ENCODE measurements around the gene KRT27. TPM values are rescaled to one million over a fixed set of nuclear protein-coding genes. Genes with fewer than 3 reads are reported as not detected.
A peak's percentile ranks its signal among the peaks of the same experiment; 100 is the strongest.

The KRT27 gene
- total RNA-seq, 2 experiments from 2014 or later = not detected

GRCh38 chr17:40801157-40801556 lies 18.8 kb upstream of the KRT27 start:
- no peak for DNase-seq
- Mint-ChIP-seq H3K9me3 (no peaks in the 10 kb centered on the region), H3K27me3 (ENCODE audit: low read depth) (peaks cover 20% of the 10 kb centered on the region), H3K27ac (no peak overlapping the region), H3K36me3 (ENCODE audit: low read depth) (no peaks in the 10 kb centered on the region), H3K4me1 (ENCODE audit: low read depth) (no peaks in the 10 kb centered on the region), H3K4me3 (no peak overlapping the region)
- CTCF ChIA-PET = interaction anchor here (1.7 kb wide), 1 partner anchor 862 kb away, joined by 7 read pairs; no protein-coding TSS in a partner anchor
- intact Hi-C loops (cut with micrococcal nuclease) = loop anchor here (5.0 kb wide), 3 partner anchors 51 to 846 kb away; no protein-coding TSS in a partner anchor

GRCh38 chr17:40800381-40800780 lies 18.0 kb upstream of the KRT27 start:
- peaks cover 18% of the 10 kb centered on the region for H3K27me3 Mint-ChIP-seq (ENCODE audit: low read depth)
- H3K27ac Mint-ChIP-seq = no peak overlapping the region
- intact Hi-C loops (cut with micrococcal nuclease) = loop anchor here (5.0 kb wide), 3 partner anchors 52 to 847 kb away; no protein-coding TSS in a partner anchor
- CTCF ChIA-PET = no interaction called here
- H3K36me3 Mint-ChIP-seq (ENCODE audit: low read depth) = no peaks in the 10 kb centered on the region
- no peaks in the 10 kb centered on the region for H3K4me1 Mint-ChIP-seq (ENCODE audit: low read depth)
- no peaks in the 10 kb centered on the region for H3K9me3 Mint-ChIP-seq
- H3K4me3 Mint-ChIP-seq = no peak overlapping the region
- DNase-seq = no peak

GRCh38 chr17:40799859-40800258 lies 17.5 kb upstream of the KRT27 start, which contains the start of gene KRT28:
Gene KRT28, minus strand, starts transcription at chr17:40799959. Its CDS starts 66 bp downstream, at chr17:40799893.
- DNase-seq = no peak

GRCh38 chr17:40796846-40797245 lies 14.5 kb upstream of the KRT27 start:
- Mint-ChIP-seq H3K27ac (no peak overlapping the region), H3K36me3 (ENCODE audit: low read depth) (no peaks in the 10 kb centered on the region), H3K27me3 (ENCODE audit: low read depth) (peaks cover 16% of the 10 kb centered on the region), H3K4me1 (ENCODE audit: low read depth) (no peaks in the 10 kb centered on the region), H3K4me3 (no peak overlapping the region), H3K9me3 (no peaks in the 10 kb centered on the region)
- CTCF ChIA-PET = no interaction called here
- DNase-seq = no peak
- intact Hi-C loops (cut with micrococcal nuclease) = no loop called here

More at GRCh38 chr17:40799859-40800258, 17.5 kb upstream of the KRT27 start, which contains the start of gene KRT28:
- intact Hi-C loops (cut with micrococcal nuclease) = loop anchor here (5.0 kb wide), 3 partner anchors 52 to 847 kb away; no protein-coding TSS in a partner anchor
- CTCF ChIA-PET = no interaction called here
- H3K36me3 Mint-ChIP-seq (ENCODE audit: low read depth) = no peaks in the 10 kb centered on the region
- H3K4me3 Mint-ChIP-seq = no peak within 1 kb of the TSS
- no peaks in the 10 kb centered on the region for H3K9me3 Mint-ChIP-seq
- H3K27ac Mint-ChIP-seq = no peak within 1 kb of the TSS
- H3K4me1 Mint-ChIP-seq (ENCODE audit: low read depth) = no peaks in the 10 kb centered on the region
- peaks cover 13% of the 10 kb centered on the region for H3K27me3 Mint-ChIP-seq (ENCODE audit: low read depth)

GRCh38 chr17:40795019-40795667 lies 12.8 kb upstream of the KRT27 start:
- Mint-ChIP-seq H3K9me3 (no peaks in the 10 kb centered on the region), H3K36me3 (ENCODE audit: low read depth) (no peaks in the 10 kb centered on the region), H3K27ac (no peak overlapping the region), H3K27me3 (ENCODE audit: low read depth) (peaks cover 16% of the 10 kb centered on the region), H3K4me3 (no peak overlapping the region), H3K4me1 (ENCODE audit: low read depth) (no peaks in the 10 kb centered on the region)
- CTCF ChIA-PET = interaction anchor here (0.6 kb wide), 1 partner anchor 17 kb away, joined by 3 read pairs; no protein-coding TSS in a partner anchor
- no peak for DNase-seq
- intact Hi-C loops (cut with micrococcal nuclease) = no loop called here

- no peak overlapping the region for H3K27ac Mint-ChIP-seq
- DNase-seq = no peak
- CTCF ChIA-PET = interaction anchor here (0.6 kb wide), 1 partner anchor 18 kb away, joined by 3 read pairs; no protein-coding TSS in a partner anchor
- intact Hi-C loops (cut with micrococcal nuclease) = no loop called here
- H3K27me3 Mint-ChIP-seq (ENCODE audit: low read depth) = peaks cover 15% of the 10 kb centered on the region
- H3K36me3 Mint-ChIP-seq (ENCODE audit: low read depth) = no peaks in the 10 kb centered on the region
- H3K9me3 Mint-ChIP-seq = no peaks in the 10 kb centered on the region
- H3K4me1 Mint-ChIP-seq (ENCODE audit: low read depth) = no peaks in the 10 kb centered on the region
- H3K4me3 Mint-ChIP-seq = no peak overlapping the region
Observed at GRCh38 chr17:40794466-40794865, 12.1 kb upstream of the KRT27 start.

- H3K9me3 Mint-ChIP-seq = no peaks in the 10 kb centered on the region
- intact Hi-C loops (cut with micrococcal nuclease) = no loop called here
- DNase-seq = no peak
- peaks cover 12% of the 10 kb centered on the region for H3K27me3 Mint-ChIP-seq (ENCODE audit: low read depth)
- no peak overlapping the region for H3K27ac Mint-ChIP-seq
- CTCF ChIA-PET = no interaction called here
- no peaks in the 10 kb centered on the region for H3K4me1 Mint-ChIP-seq (ENCODE audit: low read depth)
- no peak overlapping the region for H3K4me3 Mint-ChIP-seq
- H3K36me3 Mint-ChIP-seq (ENCODE audit: low read depth) = no peaks in the 10 kb centered on the region
Observed at GRCh38 chr17:40793832-40794231, 11.5 kb upstream of the KRT27 start.

- intact Hi-C loops (cut with micrococcal nuclease) = loop anchor here (1.0 kb wide), 1 partner anchor 172 kb away; no protein-coding TSS in a partner anchor
- Mint-ChIP-seq H3K4me3 (no peak overlapping the region), H3K4me1 (ENCODE audit: low read depth) (no peaks in the 10 kb centered on the region), H3K27me3 (ENCODE audit: low read depth) (peaks cover 12% of the 10 kb centered on the region), H3K36me3 (ENCODE audit: low read depth) (no peaks in the 10 kb centered on the region), H3K27ac (no peak overlapping the region), H3K9me3 (no peaks in the 10 kb centered on the region)
- DNase-seq = no peak
- CTCF ChIA-PET = interaction anchor here (1.0 to 1.2 kb wide), 3 partner anchors 11 to 177 kb away, joined by 3 read pairs; no protein-coding TSS in a partner anchor
Observed at GRCh38 chr17:40791787-40792436, 9.6 kb upstream of the KRT27 start.

- no peak overlapping the region for H3K4me3 Mint-ChIP-seq
- H3K4me1 Mint-ChIP-seq (ENCODE audit: low read depth) = no peaks in the 10 kb centered on the region
- no peak overlapping the region for H3K27ac Mint-ChIP-seq
- CTCF ChIA-PET = interaction anchor here (1.2 kb wide), 1 partner anchor 10 kb away, joined by 3 read pairs; no protein-coding TSS in a partner anchor
- peaks cover 8% of the 10 kb centered on the region for H3K27me3 Mint-ChIP-seq (ENCODE audit: low read depth)
- intact Hi-C loops (cut with micrococcal nuclease) = no loop called here
- DNase-seq = no peak
- H3K9me3 Mint-ChIP-seq = no peaks in the 10 kb centered on the region
- H3K36me3 Mint-ChIP-seq (ENCODE audit: low read depth) = no peaks in the 10 kb centered on the region
Observed at GRCh38 chr17:40791111-40791510, 8.8 kb upstream of the KRT27 start.

GRCh38 chr17:40779181-40779909 lies 3.0 kb downstream of the KRT27 start:
- Mint-ChIP-seq H3K36me3 (ENCODE audit: low read depth) (no peaks in the 10 kb centered on the region), H3K27ac (no peak overlapping the region), H3K4me3 (peak overlapping the region; percentile 59), H3K27me3 (ENCODE audit: low read depth) (peaks cover 41% of the 10 kb centered on the region), H3K9me3 (no peaks in the 10 kb centered on the region), H3K4me1 (ENCODE audit: low read depth) (peaks cover 3% of the 10 kb centered on the region)
- CTCF ChIA-PET = no interaction called here
- peak; percentile 34 for DNase-seq
- intact Hi-C loops (cut with micrococcal nuclease) = no loop called here

GRCh38 chr17:40778461-40778860 lies 3.9 kb downstream of the KRT27 start:
- CTCF ChIA-PET = no interaction called here
- H3K27ac Mint-ChIP-seq = no peak overlapping the region
- peaks cover 43% of the 10 kb centered on the region for H3K27me3 Mint-ChIP-seq (ENCODE audit: low read depth)
- no peak for DNase-seq
- no peaks in the 10 kb centered on the region for H3K36me3 Mint-ChIP-seq (ENCODE audit: low read depth)
- peaks cover 3% of the 10 kb centered on the region for H3K4me1 Mint-ChIP-seq (ENCODE audit: low read depth)
- no peaks in the 10 kb centered on the region for H3K9me3 Mint-ChIP-seq
- intact Hi-C loops (cut with micrococcal nuclease) = no loop called here
- H3K4me3 Mint-ChIP-seq = no peak overlapping the region

- Mint-ChIP-seq H3K27ac (no peak overlapping the region), H3K4me3 (no peak overlapping the region), H3K36me3 (ENCODE audit: low read depth) (no peaks in the 10 kb centered on the region), H3K9me3 (no peaks in the 10 kb centered on the region), H3K4me1 (ENCODE audit: low read depth) (peaks cover 3% of the 10 kb centered on the region), H3K27me3 (ENCODE audit: low read depth) (peaks cover 41% of the 10 kb centered on the region)
- no peak for DNase-seq
- CTCF ChIA-PET = no interaction called here
- intact Hi-C loops (cut with micrococcal nuclease) = no loop called here
Observed at GRCh38 chr17:40777971-40778370, 4.4 kb downstream of the KRT27 start.

All from activated naive CD4-positive, alpha-beta T cell treated with anti-CD3 and anti-CD28 coated beads for 36 hours (primary cell).